A673 (cell line): ENCODE measurements around the gene CLSTN1.

ENCODE experiments used
- EZH2 ChIP-seq: fragments of 200-600 bp; sonication (generic); IDR thresholded peaks from 2 replicates; pipeline ENCODE4 v1.6.1; 2017; ENCODE audit warnings: borderline replicate concordance, low read depth, mild to moderate bottlenecking, mixed read lengths, antibody characterized with exemption, low read length; ENCODE audit not compliant: poor library complexity, severe bottlenecking
- TF ChIP-seq, protein P1 (sequence below): fragments of 300-800, 200-600 bp; sonication (generic); conservative IDR thresholded peaks from 2 replicates; pipeline ENCODE4 v1.5.1; 2017; ENCODE audit warnings: low read depth, mild to moderate bottlenecking, antibody characterized with exemption, low read length, moderate library complexity, mixed read lengths

- TF ChIP-seq, protein P1, sequence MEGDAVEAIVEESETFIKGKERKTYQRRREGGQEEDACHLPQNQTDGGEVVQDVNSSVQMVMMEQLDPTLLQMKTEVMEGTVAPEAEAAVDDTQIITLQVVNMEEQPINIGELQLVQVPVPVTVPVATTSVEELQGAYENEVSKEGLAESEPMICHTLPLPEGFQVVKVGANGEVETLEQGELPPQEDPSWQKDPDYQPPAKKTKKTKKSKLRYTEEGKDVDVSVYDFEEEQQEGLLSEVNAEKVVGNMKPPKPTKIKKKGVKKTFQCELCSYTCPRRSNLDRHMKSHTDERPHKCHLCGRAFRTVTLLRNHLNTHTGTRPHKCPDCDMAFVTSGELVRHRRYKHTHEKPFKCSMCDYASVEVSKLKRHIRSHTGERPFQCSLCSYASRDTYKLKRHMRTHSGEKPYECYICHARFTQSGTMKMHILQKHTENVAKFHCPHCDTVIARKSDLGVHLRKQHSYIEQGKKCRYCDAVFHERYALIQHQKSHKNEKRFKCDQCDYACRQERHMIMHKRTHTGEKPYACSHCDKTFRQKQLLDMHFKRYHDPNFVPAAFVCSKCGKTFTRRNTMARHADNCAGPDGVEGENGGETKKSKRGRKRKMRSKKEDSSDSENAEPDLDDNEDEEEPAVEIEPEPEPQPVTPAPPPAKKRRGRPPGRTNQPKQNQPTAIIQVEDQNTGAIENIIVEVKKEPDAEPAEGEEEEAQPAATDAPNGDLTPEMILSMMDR, result no peak
- TF ChIP-seq EZH2, result no peak
Observed at GRCh38 chr1:9723926-9724325, 99.8 kb downstream of the CLSTN1 start.
